Measurements from ENCODE around the gene LRFN4. TPM values are rescaled to one million over a fixed set of nuclear protein-coding genes. Genes with fewer than 3 reads are reported as not detected.
A peak's percentile ranks its signal among the peaks of the same experiment; 100 is the strongest.

The LRFN4 gene
- total RNA-seq, 1 experiment from 2014 or later, result 66.7 TPM

- H3K36me3 Mint-ChIP-seq (ENCODE audit: insufficient read depth in 1 of 3, low read depth in 3 of 3), result peaks cover 0 to 26% (median 21%) of the 10 kb centered on the region in 3 experiments; a peak in 4 of 7 replicates
- no peak overlapping the region for H3K27ac ChIP-seq (ENCODE audit: insufficient read length, low read depth, low read length)
Observed at GRCh38 chr11:66815646-66816045, 41.2 kb upstream of the LRFN4 start.

More at GRCh38 chr11:66815646-66816045, 41.2 kb upstream of the LRFN4 start:
- H4K5ac ChIP-seq (ENCODE audit: insufficient read length, low read depth, low read length), result no peak overlapping the region
- no peak overlapping the region for H3K4me2 ChIP-seq (ENCODE audit: insufficient read depth, insufficient read length, low read length)
- no peak overlapping the region for H3K23ac ChIP-seq (ENCODE audit: insufficient read length, low read depth, low read length)
- Mint-ChIP-seq H3K27ac (peak overlapping the region in 1 of 3 experiments; percentile 37; a peak in 1 of 7 replicates), H3K9me3 (no peaks in the 10 kb centered on the region), H3K4me3 (no peak overlapping the region), H3K4me1 (peaks cover 41 to 47% of the 10 kb centered on the region in 2 experiments), H3K27me3 (ENCODE audit: low read depth) (no peaks in the 10 kb centered on the region)
- WGBS (ENCODE audit: extremely low coverage, insufficient read length, low lambda C conversion rate), result no CpG with 5 or more reads among the region's 1 CpG
- no peak for DNase-seq
- no peak overlapping the region for H2BK15ac ChIP-seq (ENCODE audit: low read depth, low read length)
- H4K8ac ChIP-seq (replicated peaks; ENCODE audit: insufficient read length, low read depth, low read length), result no peak overlapping the region
- no peaks in the 10 kb centered on the region for H3K27me3 ChIP-seq (ENCODE audit: insufficient read depth, low read length)
- H3K14ac ChIP-seq (ENCODE audit: insufficient read depth, low read length), result no peak overlapping the region
- H3K56ac ChIP-seq (ENCODE audit: insufficient read length, low read depth, low read length), result no peak overlapping the region
- no peak overlapping the region for H4K91ac ChIP-seq (ENCODE audit: insufficient read length, low read depth, low read length)
- no peak overlapping the region for H3K18ac ChIP-seq (ENCODE audit: insufficient read length, low read depth, low read length)
- TF ChIP-seq CTCF (conservative IDR thresholded peaks at IDR 0.05), result no peak
- no peak overlapping the region for H3K9ac ChIP-seq (ENCODE audit: extremely low read depth, insufficient read length, low read length)
- H2BK120ac ChIP-seq (ENCODE audit: low read depth, low read length, poor library complexity, severe bottlenecking), result no peak overlapping the region
- no peak overlapping the region for H2BK12ac ChIP-seq (ENCODE audit: insufficient read length, low read depth, low read length)
- H4K20me1 ChIP-seq (ENCODE audit: control insufficient read depth, insufficient read depth, insufficient read length), result no peaks in the 10 kb centered on the region
- H3K79me1 ChIP-seq (ENCODE audit: insufficient read depth, low read depth, low read length, poor library complexity, severe bottlenecking), result no peaks in the 10 kb centered on the region
- H2BK20ac ChIP-seq (ENCODE audit: low read depth, low read length, poor library complexity, severe bottlenecking), result no peak overlapping the region
- H2BK5ac ChIP-seq (ENCODE audit: insufficient read length, low read length), result no peak overlapping the region
- H3K9me3 ChIP-seq (ENCODE audit: control insufficient read depth, low read depth, low read length), result no peaks in the 10 kb centered on the region
- no peaks in the 10 kb centered on the region for H3K79me2 ChIP-seq (ENCODE audit: insufficient read depth, low read length)
- no peak overlapping the region for H3T11ph ChIP-seq (ENCODE audit: low read length)
- H3K23me2 ChIP-seq (ENCODE audit: insufficient read length, low read depth, low read length, poor library complexity, severe bottlenecking), result no peaks in the 10 kb centered on the region
- H3K4me1 ChIP-seq (ENCODE audit: insufficient read depth, low read length), result peaks cover 4% of the 10 kb centered on the region; the same call in 1 of the 2 replicates
- H2AFZ ChIP-seq (ENCODE audit: low read length), result no peak overlapping the region
- no peak overlapping the region for H2AK5ac ChIP-seq (ENCODE audit: insufficient read length, low read length)
- H3K4ac ChIP-seq (ENCODE audit: low read depth, low read length), result no peak overlapping the region

Measured in H9 (cell line).